Measurements from ENCODE around the gene FUOM. TPM values are rescaled to one million over a fixed set of nuclear protein-coding genes. Genes with fewer than 3 reads are reported as not detected.

The FUOM gene
- total and polyA plus RNA-seq, 2 of the 4 experiments (the other 2 are of a cell fraction): 26.3 to 52.8 TPM

GRCh38 chr10:133312769-133313145 is 45.1 kb downstream of the FUOM start:
- no TSS peak for BruUV-seq (replicated peaks)
- Histone ChIP-seq H2BK15ac (ENCODE audit: low read depth, low read length) (no peak overlapping the region), H3K56ac (ENCODE audit: extremely low read depth, insufficient read depth, low read length) (no peak overlapping the region), H3K4ac (ENCODE audit: low read depth, low read length) (no peak overlapping the region), H4K20me1 (ENCODE audit: insufficient read depth, low read length) (peaks cover 11% of the 10 kb centered on the region), H3K9me3 (ENCODE audit: control insufficient read depth, insufficient read depth, low read length) (no peaks in the 10 kb centered on the region), H3K9ac (ENCODE audit: low read depth, low read length) (no peak overlapping the region), H4K91ac (ENCODE audit: insufficient read depth, low read depth, low read length) (no peak overlapping the region), H2AFZ (replicated peaks; ENCODE audit: low read length, poor library complexity) (no peak overlapping the region), H2BK20ac (ENCODE audit: low read depth, low read length) (no peak overlapping the region), H2AK5ac (ENCODE audit: low read depth, low read length) (no peak overlapping the region), H2BK5ac (ENCODE audit: low read depth, low read length, poor library complexity, severe bottlenecking) (no peak overlapping the region), H4K5ac (ENCODE audit: low read depth, low read length) (no peak overlapping the region), H3K14ac (replicated peaks; ENCODE audit: low read depth, low read length) (no peak overlapping the region), H4K8ac (ENCODE audit: low read depth in 2 of 2, low read length in 2 of 2) (no peak overlapping the region), H3K9me1 (ENCODE audit: insufficient read depth, low read length) (peaks cover 6% of the 10 kb centered on the region; the same call in 1 of the 2 replicates), H3K4me1 (ENCODE audit: control insufficient read depth, insufficient read depth, low read length) (peaks cover 3% of the 10 kb centered on the region; the same call in 1 of the 2 replicates), H2AK9ac (replicated peaks; ENCODE audit: low read depth, low read length, poor library complexity) (no peak overlapping the region), H3K23ac (ENCODE audit: low read depth, low read length) (no peak overlapping the region), H3K4me2 (ENCODE audit: low read depth, low read length) (no peak overlapping the region), H3K79me1 (ENCODE audit: low read depth in 1 of 2, low read length in 2 of 2) (peaks cover 7 to 16% of the 10 kb centered on the region in 2 experiments), H3K27me3 (ENCODE audit: control insufficient read depth, insufficient read depth, low read length) (no peaks in the 10 kb centered on the region), H3K36me3 (ENCODE audit: control insufficient read depth, insufficient read depth, low read length) (peaks cover 14% of the 10 kb centered on the region; the same call in 1 of the 2 replicates), H3K27ac (ENCODE audit: insufficient read depth, low read length) (no peak overlapping the region), H3K18ac (ENCODE audit: low read depth, low read length) (no peak overlapping the region), H2BK120ac (ENCODE audit: low read depth, low read length) (no peak overlapping the region), H3K4me3 (ENCODE audit: insufficient read depth, low read depth, low read length) (no peak overlapping the region)
- ATAC-seq (ENCODE audit: low read depth) (no peak), DNase-seq (no peak)
- dilution Hi-C loops (cut with HindIII; ENCODE audit: low sequenced_read_pairs, unreplicated experiment): no loop called here
- TF ChIP-seq RFX5 (IDR thresholded peaks at IDR 0.05; ENCODE audit: low read depth, low read length) (no peak), CHD1 (IDR thresholded peaks at IDR 0.05; ENCODE audit: low read depth, low read length) (no peak), POLR2A (IDR thresholded peaks at IDR 0.05; ENCODE audit: low read depth, low read length) (no peak), MXI1 (IDR thresholded peaks at IDR 0.05; ENCODE audit: borderline replicate concordance, low read depth, low read length) (no peak), BHLHE40 (IDR thresholded peaks at IDR 0.05; ENCODE audit: low read depth, low read length) (no peak), NFE2L2 (IDR thresholded peaks at IDR 0.05; ENCODE audit: low read depth, low read length) (no peak), MAFK (IDR thresholded peaks at IDR 0.05; ENCODE audit: low read depth, low read length) (no peak), ELK1 (IDR thresholded peaks at IDR 0.05; ENCODE audit: borderline replicate concordance, low read depth, low read length) (no peak), CTCF (conservative IDR thresholded peaks at IDR 0.05; ENCODE audit: low read depth, low read length) (no peak), RCOR1 (IDR thresholded peaks at IDR 0.05; ENCODE audit: insufficient replicate concordance, low read length) (no peak), CEBPB (IDR thresholded peaks at IDR 0.05; ENCODE audit: low read depth, low read length) (no peak), RAD21 (IDR thresholded peaks at IDR 0.05; ENCODE audit: low read length) (no peak), SMC3 (IDR thresholded peaks at IDR 0.05; ENCODE audit: low read depth, low read length) (no peak), FOS (IDR thresholded peaks at IDR 0.05; ENCODE audit: low read depth, low read length) (no peak), MAZ (IDR thresholded peaks at IDR 0.05; ENCODE audit: borderline replicate concordance, low read depth, low read length) (no peak), USF2 (IDR thresholded peaks at IDR 0.05; ENCODE audit: low read depth, low read length) (no peak)
- intact Hi-C loops (cut with micrococcal nuclease): no loop called here
- ChIA-PET POLR2A (ENCODE audit: unreplicated experiment) (no interaction called here), CTCF (no interaction called here)
- no CpG with 5 or more reads among the region's 9 CpGs for WGBS, 2 experiments (ENCODE audit: extremely low coverage in 2 of 2, insufficient read length in 1 of 2)
- in situ Hi-C loops (cut with MboI; ENCODE audit: low sequenced_read_pairs): no loop called here
